ENCODE measurements around the gene MRPL38.

DNA sequence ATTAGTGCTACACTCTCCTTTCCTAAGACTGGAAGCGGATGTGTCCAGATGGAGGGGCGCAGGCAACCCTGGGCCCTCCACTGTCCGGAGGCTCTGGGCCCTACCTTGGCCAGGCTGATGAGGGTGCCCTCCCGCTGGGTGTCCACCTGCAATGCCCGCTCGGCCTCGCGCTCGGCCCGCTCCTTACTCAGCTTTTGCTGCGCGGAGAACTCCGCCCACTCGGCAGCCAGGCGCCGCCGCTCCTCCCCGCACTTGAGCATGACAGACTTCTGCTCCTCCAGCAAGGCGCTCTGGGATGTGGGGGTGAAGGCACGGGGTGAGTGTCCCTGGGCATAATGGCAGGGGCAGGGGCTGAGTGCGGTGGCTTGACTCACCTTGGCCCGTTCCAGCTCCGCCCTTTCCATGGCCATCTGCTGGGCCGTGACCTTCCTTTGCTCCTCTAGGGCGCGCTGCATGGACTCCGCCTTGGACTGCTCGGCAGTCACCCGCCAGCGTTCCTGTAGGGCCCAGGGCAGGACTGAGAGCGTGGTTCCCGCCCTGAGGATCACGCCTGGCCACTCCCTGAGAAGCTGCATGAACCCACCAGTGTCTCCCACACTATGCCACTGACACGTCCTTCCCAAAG is 10.1 kb upstream of the MRPL38 start:
- TF ChIP-seq POLR2A (IDR thresholded peaks at IDR 0.05) (no peak), CTCF (IDR thresholded peaks at IDR 0.05) (no peak)
